Neural cell (in vitro differentiated cells): ENCODE results near the gene HECA.

Experiments
- POLR2AphosphoS5 ChIP-seq: IDR thresholded peaks from 2 replicates; pipeline ENCODE4 v1.6.1; 2012
- TF ChIP-seq, protein P1 (sequence below): fragments of 450-650 bp; IDR thresholded peaks from 2 replicates; pipeline ENCODE4 v1.5.1; 2014; ENCODE audit warnings: antibody characterized with exemption, mild to moderate bottlenecking, moderate library complexity; ENCODE audit not compliant: poor library complexity, severe bottlenecking

DNA sequence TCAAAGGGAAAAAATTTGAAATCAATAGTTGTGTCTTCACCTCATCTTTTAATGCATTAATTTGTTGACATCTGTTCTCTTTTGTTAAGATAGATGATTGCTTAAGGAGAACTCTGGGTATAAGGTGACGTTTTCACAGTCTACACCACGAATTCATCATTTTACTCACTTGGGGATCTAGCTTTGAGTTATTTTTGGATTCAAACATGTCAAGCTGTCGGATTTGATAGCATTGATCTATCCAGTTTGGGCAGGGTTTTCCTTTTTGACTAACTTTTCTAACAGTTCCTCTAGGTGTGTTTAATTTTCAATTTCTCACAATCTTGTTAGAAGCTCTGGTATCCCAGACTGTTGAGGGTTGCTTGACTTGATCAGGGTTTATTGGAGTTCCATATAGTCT is 49.6 kb downstream of the HECA start:
- TF ChIP-seq, protein P1, sequence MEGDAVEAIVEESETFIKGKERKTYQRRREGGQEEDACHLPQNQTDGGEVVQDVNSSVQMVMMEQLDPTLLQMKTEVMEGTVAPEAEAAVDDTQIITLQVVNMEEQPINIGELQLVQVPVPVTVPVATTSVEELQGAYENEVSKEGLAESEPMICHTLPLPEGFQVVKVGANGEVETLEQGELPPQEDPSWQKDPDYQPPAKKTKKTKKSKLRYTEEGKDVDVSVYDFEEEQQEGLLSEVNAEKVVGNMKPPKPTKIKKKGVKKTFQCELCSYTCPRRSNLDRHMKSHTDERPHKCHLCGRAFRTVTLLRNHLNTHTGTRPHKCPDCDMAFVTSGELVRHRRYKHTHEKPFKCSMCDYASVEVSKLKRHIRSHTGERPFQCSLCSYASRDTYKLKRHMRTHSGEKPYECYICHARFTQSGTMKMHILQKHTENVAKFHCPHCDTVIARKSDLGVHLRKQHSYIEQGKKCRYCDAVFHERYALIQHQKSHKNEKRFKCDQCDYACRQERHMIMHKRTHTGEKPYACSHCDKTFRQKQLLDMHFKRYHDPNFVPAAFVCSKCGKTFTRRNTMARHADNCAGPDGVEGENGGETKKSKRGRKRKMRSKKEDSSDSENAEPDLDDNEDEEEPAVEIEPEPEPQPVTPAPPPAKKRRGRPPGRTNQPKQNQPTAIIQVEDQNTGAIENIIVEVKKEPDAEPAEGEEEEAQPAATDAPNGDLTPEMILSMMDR: no peak
- TF ChIP-seq POLR2AphosphoS5: no peak
